ENCODE data around the gene BTNL9.

- TF ChIP-seq CTCF (IDR thresholded peaks at IDR 0.05) (no peak), POLR2A (IDR thresholded peaks at IDR 0.05) (no peak)
These were observed 977 bp downstream of the BTNL9 start for GRCh38 chr5:181041043-181041442.
